CD4-positive, alpha-beta T cell treated with Interleukin-12 subunit alpha and Interleukin-12 subunit beta, for 1 hour (primary cell): Measurements from ENCODE around the gene MAP2K1.
"Not testable (repeated sequence)": the region's sequence is repeated elsewhere in the genome, so short reads cannot be mapped to it uniquely, and the experiment has no call there.

Experiments
- DNase-seq: peaks from one replicate; pipeline ENCODE4 v3.0.0-alpha.2; 2020

The MAP2K1 gene

GRCh38 chr15:66429117-66429516, 42.4 kb downstream of the MAP2K1 start:
- DNase-seq: no peak

GRCh38 chr15:66429546-66429945, 42.8 kb downstream of the MAP2K1 start:
- no peak for DNase-seq

- DNase-seq: no peak
Measured at GRCh38 chr15:66430627-66431255, 44.0 kb downstream of the MAP2K1 start.

GRCh38 chr15:66433726-66434125, 47.0 kb downstream of the MAP2K1 start:
- DNase-seq: no peak

- DNase-seq: no peak
Measured at GRCh38 chr15:66440501-66440900, 53.8 kb downstream of the MAP2K1 start.

GRCh38 chr15:66452420-66452819, 65.7 kb downstream of the MAP2K1 start:
- DNase-seq: no peak

- DNase-seq: no peak
Measured at GRCh38 chr15:66452971-66453580, 66.4 kb downstream of the MAP2K1 start.

GRCh38 chr15:66454143-66454542, 67.4 kb downstream of the MAP2K1 start:
- no peak for DNase-seq

- DNase-seq: no peak
Measured at GRCh38 chr15:66456211-66456610, 69.5 kb downstream of the MAP2K1 start.

- DNase-seq: no peak
Measured at GRCh38 chr15:66459818-66460615, 73.3 kb downstream of the MAP2K1 start.

- DNase-seq: not testable (repeated sequence)
Measured at GRCh38 chr15:66461294-66461693, 74.6 kb downstream of the MAP2K1 start.

- DNase-seq: no peak
Measured at GRCh38 chr15:66461917-66462316, 75.2 kb downstream of the MAP2K1 start.

GRCh38 chr15:66462627-66463026, 75.9 kb downstream of the MAP2K1 start:
- no peak for DNase-seq

- DNase-seq: not testable (repeated sequence)
Measured at GRCh38 chr15:66465294-66465693, 78.6 kb downstream of the MAP2K1 start.

GRCh38 chr15:66467162-66468040, 80.7 kb downstream of the MAP2K1 start:
- DNase-seq: not testable (repeated sequence)

- not testable (repeated sequence) for DNase-seq
Measured at GRCh38 chr15:66470825-66471224, 84.1 kb downstream of the MAP2K1 start.

- DNase-seq: peak; percentile 73
Measured at GRCh38 chr15:66472176-66472999, 85.7 kb downstream of the MAP2K1 start.

- DNase-seq: no peak
Measured at GRCh38 chr15:66474135-66474534, 87.4 kb downstream of the MAP2K1 start.

- no peak for DNase-seq
Measured at GRCh38 chr15:66474963-66475362, 88.3 kb downstream of the MAP2K1 start.

GRCh38 chr15:66476535-66476934, 89.8 kb downstream of the MAP2K1 start:
- no peak for DNase-seq

- no peak for DNase-seq
Measured at GRCh38 chr15:66477011-66477410, 90.3 kb downstream of the MAP2K1 start.

- DNase-seq: no peak
Measured at GRCh38 chr15:66480267-66480666, 93.6 kb downstream of the MAP2K1 start.
